T-helper 1 cell treated with Interleukin-12 subunit alpha and Interleukin-12 subunit beta and Interleukin-4 antibody, amounts not matched to agents 30 μg/mL and 1 μg/mL, for 36 hours (primary cell): ENCODE results near the gene TMEM204.
A peak's percentile ranks its signal among the peaks of the same experiment; 100 is the strongest.

Experiments
- H3K27ac Mint-ChIP-seq: one replicate; pipeline ENCODE4 v1.8.0; 2021; ENCODE audit warnings: mild to moderate bottlenecking, mixed read lengths
- H3K27me3 Mint-ChIP-seq: one replicate; pipeline ENCODE4 v1.8.0; 2021; ENCODE audit warnings: low read depth, mixed read lengths
- H3K36me3 Mint-ChIP-seq: one replicate; pipeline ENCODE4 v1.8.0; 2021; ENCODE audit warnings: low read depth, mixed read lengths
- H3K4me1 Mint-ChIP-seq: one replicate; pipeline ENCODE4 v1.8.0; 2021; ENCODE audit warnings: low read depth, mixed read lengths
- H3K4me3 Mint-ChIP-seq: one replicate; pipeline ENCODE4 v1.8.0; 2021; ENCODE audit warnings: mild to moderate bottlenecking, moderate library complexity, mixed read lengths
- H3K9me3 Mint-ChIP-seq: one replicate; pipeline ENCODE4 v1.8.0; 2021; ENCODE audit warnings: mixed read lengths

TMEM204 gene

GRCh38 chr16:1548727-1549126 lies 15.3 kb downstream of the TMEM204 start:
- Mint-ChIP-seq H3K27me3 (no peaks in the 10 kb centered on the region), H3K4me3 (no peak overlapping the region), H3K36me3 (peaks cover 20% of the 10 kb centered on the region), H3K4me1 (peaks cover 9% of the 10 kb centered on the region), H3K27ac (no peak overlapping the region), H3K9me3 (no peaks in the 10 kb centered on the region)

GRCh38 chr16:1550069-1550468 lies 16.6 kb downstream of the TMEM204 start:
- no peak overlapping the region for H3K4me3 Mint-ChIP-seq
- peaks cover 10% of the 10 kb centered on the region for H3K4me1 Mint-ChIP-seq
- no peak overlapping the region for H3K27ac Mint-ChIP-seq
- no peaks in the 10 kb centered on the region for H3K27me3 Mint-ChIP-seq
- no peaks in the 10 kb centered on the region for H3K9me3 Mint-ChIP-seq
- peaks cover 23% of the 10 kb centered on the region for H3K36me3 Mint-ChIP-seq

- H3K36me3 Mint-ChIP-seq: peaks cover 23% of the 10 kb centered on the region
- H3K4me3 Mint-ChIP-seq: no peak overlapping the region
- no peaks in the 10 kb centered on the region for H3K27me3 Mint-ChIP-seq
- no peak overlapping the region for H3K27ac Mint-ChIP-seq
- H3K9me3 Mint-ChIP-seq: no peaks in the 10 kb centered on the region
- H3K4me1 Mint-ChIP-seq: peaks cover 7% of the 10 kb centered on the region
Measured at GRCh38 chr16:1550696-1551095, 17.2 kb downstream of the TMEM204 start.

- Mint-ChIP-seq H3K27ac (no peak overlapping the region), H3K27me3 (no peaks in the 10 kb centered on the region), H3K36me3 (peaks cover 23% of the 10 kb centered on the region), H3K4me1 (peaks cover 7% of the 10 kb centered on the region), H3K4me3 (no peak overlapping the region), H3K9me3 (no peaks in the 10 kb centered on the region)
Measured at GRCh38 chr16:1551166-1551565, 17.7 kb downstream of the TMEM204 start.

GRCh38 chr16:1552129-1552528 lies 18.7 kb downstream of the TMEM204 start:
- Mint-ChIP-seq H3K36me3 (peaks cover 22% of the 10 kb centered on the region), H3K27me3 (no peaks in the 10 kb centered on the region), H3K27ac (no peak overlapping the region), H3K9me3 (no peaks in the 10 kb centered on the region), H3K4me1 (peaks cover 7% of the 10 kb centered on the region), H3K4me3 (no peak overlapping the region)

- Mint-ChIP-seq H3K9me3 (no peaks in the 10 kb centered on the region), H3K27ac (no peak overlapping the region)
Measured at GRCh38 chr16:1553946-1554825, 20.7 kb downstream of the TMEM204 start.

GRCh38 chr16:1554826-1555445 lies 21.5 kb downstream of the TMEM204 start:
- Mint-ChIP-seq H3K27me3 (no peaks in the 10 kb centered on the region), H3K27ac (no peak overlapping the region), H3K4me3 (no peak overlapping the region), H3K9me3 (no peaks in the 10 kb centered on the region), H3K36me3 (peaks cover 20% of the 10 kb centered on the region), H3K4me1 (peaks cover 20% of the 10 kb centered on the region)

More at GRCh38 chr16:1553946-1554825, 20.7 kb downstream of the TMEM204 start:
- no peak overlapping the region for H3K4me3 Mint-ChIP-seq
- H3K4me1 Mint-ChIP-seq: peaks cover 14% of the 10 kb centered on the region
- H3K36me3 Mint-ChIP-seq: peaks cover 23% of the 10 kb centered on the region
- no peaks in the 10 kb centered on the region for H3K27me3 Mint-ChIP-seq

GRCh38 chr16:1556254-1556653 lies 22.8 kb downstream of the TMEM204 start:
- H3K4me1 Mint-ChIP-seq: peaks cover 22% of the 10 kb centered on the region
- H3K9me3 Mint-ChIP-seq: no peaks in the 10 kb centered on the region
- H3K27ac Mint-ChIP-seq: no peak overlapping the region
- peaks cover 18% of the 10 kb centered on the region for H3K36me3 Mint-ChIP-seq
- H3K27me3 Mint-ChIP-seq: no peaks in the 10 kb centered on the region
- no peak overlapping the region for H3K4me3 Mint-ChIP-seq

- Mint-ChIP-seq H3K36me3 (peaks cover 18% of the 10 kb centered on the region), H3K4me1 (peaks cover 22% of the 10 kb centered on the region), H3K4me3 (no peak overlapping the region), H3K27ac (no peak overlapping the region), H3K27me3 (no peaks in the 10 kb centered on the region), H3K9me3 (no peaks in the 10 kb centered on the region)
Measured at GRCh38 chr16:1557074-1557473, 23.6 kb downstream of the TMEM204 start.

- H3K36me3 Mint-ChIP-seq: peaks cover 15% of the 10 kb centered on the region
- peaks cover 20% of the 10 kb centered on the region for H3K4me1 Mint-ChIP-seq
- no peak overlapping the region for H3K27ac Mint-ChIP-seq
- H3K4me3 Mint-ChIP-seq: no peak overlapping the region
- no peaks in the 10 kb centered on the region for H3K9me3 Mint-ChIP-seq
- no peaks in the 10 kb centered on the region for H3K27me3 Mint-ChIP-seq
Measured at GRCh38 chr16:1557576-1557975, 24.1 kb downstream of the TMEM204 start.

GRCh38 chr16:1559446-1559975 lies 26.0 kb downstream of the TMEM204 start:
- Mint-ChIP-seq H3K27ac (peak overlapping the region; percentile 49), H3K9me3 (no peaks in the 10 kb centered on the region), H3K27me3 (no peaks in the 10 kb centered on the region), H3K36me3 (peaks cover 8% of the 10 kb centered on the region), H3K4me1 (peaks cover 15% of the 10 kb centered on the region), H3K4me3 (peak overlapping the region; percentile 38)

- peaks cover 15% of the 10 kb centered on the region for H3K4me1 Mint-ChIP-seq
- H3K36me3 Mint-ChIP-seq: peaks cover 8% of the 10 kb centered on the region
- no peak overlapping the region for H3K4me3 Mint-ChIP-seq
- H3K27ac Mint-ChIP-seq: no peak overlapping the region
- H3K9me3 Mint-ChIP-seq: no peaks in the 10 kb centered on the region
- no peaks in the 10 kb centered on the region for H3K27me3 Mint-ChIP-seq
Measured at GRCh38 chr16:1560153-1560552, 26.7 kb downstream of the TMEM204 start.

- H3K9me3 Mint-ChIP-seq: no peaks in the 10 kb centered on the region
- peak overlapping the region; percentile 65 for H3K27ac Mint-ChIP-seq
- H3K4me1 Mint-ChIP-seq: peaks cover 15% of the 10 kb centered on the region
- H3K27me3 Mint-ChIP-seq: no peaks in the 10 kb centered on the region
- no peak overlapping the region for H3K4me3 Mint-ChIP-seq
- peaks cover 6% of the 10 kb centered on the region for H3K36me3 Mint-ChIP-seq
Measured at GRCh38 chr16:1560866-1561265, 27.4 kb downstream of the TMEM204 start.

- H3K9me3 Mint-ChIP-seq: no peaks in the 10 kb centered on the region
- no peak overlapping the region for H3K4me3 Mint-ChIP-seq
- H3K36me3 Mint-ChIP-seq: peaks cover 6% of the 10 kb centered on the region
- H3K4me1 Mint-ChIP-seq: peaks cover 15% of the 10 kb centered on the region
- peak overlapping the region; percentile 9 for H3K27ac Mint-ChIP-seq
- no peaks in the 10 kb centered on the region for H3K27me3 Mint-ChIP-seq
Measured at GRCh38 chr16:1561266-1561665, 27.8 kb downstream of the TMEM204 start.

GRCh38 chr16:1561836-1562235 lies 28.4 kb downstream of the TMEM204 start:
- Mint-ChIP-seq H3K36me3 (peaks cover 6% of the 10 kb centered on the region), H3K27me3 (no peaks in the 10 kb centered on the region), H3K27ac (no peak overlapping the region), H3K9me3 (no peaks in the 10 kb centered on the region), H3K4me1 (peaks cover 15% of the 10 kb centered on the region), H3K4me3 (no peak overlapping the region)
